Measurements from ENCODE around the gene COL4A2.
A peak's percentile ranks its signal among the peaks of the same experiment; 100 is the strongest.
"Not testable (repeated sequence)": the region's sequence is repeated elsewhere in the genome, so short reads cannot be mapped to it uniquely, and the experiment has no call there.

The COL4A2 gene

GRCh38 chr13:110523180-110523579, 216.1 kb downstream of the COL4A2 start:
- DNase-seq = no peak

GRCh38 chr13:110523838-110524540, 216.9 kb downstream of the COL4A2 start:
- DNase-seq = no peak

GRCh38 chr13:110524541-110525257, 217.6 kb downstream of the COL4A2 start:
- no peak for DNase-seq

- peak; percentile 10 for DNase-seq
Measured at GRCh38 chr13:110525328-110526319, 218.5 kb downstream of the COL4A2 start.

- no peak for DNase-seq
Measured at GRCh38 chr13:110528371-110528770, 221.3 kb downstream of the COL4A2 start.

- no peak for DNase-seq
Measured at GRCh38 chr13:110528911-110529310, 221.8 kb downstream of the COL4A2 start.

- DNase-seq = no peak
Measured at GRCh38 chr13:110529522-110530311, 222.6 kb downstream of the COL4A2 start.

GRCh38 chr13:110531100-110531499, 224.0 kb downstream of the COL4A2 start:
- DNase-seq = no peak

GRCh38 chr13:110531671-110532083, 224.6 kb downstream of the COL4A2 start:
- DNase-seq = no peak

- not testable (repeated sequence) for DNase-seq
Measured at GRCh38 chr13:110532258-110532657, 225.2 kb downstream of the COL4A2 start.

GRCh38 chr13:110533771-110534670, 226.9 kb downstream of the COL4A2 start:
- DNase-seq = no peak

GRCh38 chr13:110535526-110535925, 228.4 kb downstream of the COL4A2 start:
- DNase-seq = no peak

GRCh38 chr13:110536006-110536693, 229.1 kb downstream of the COL4A2 start:
- no peak for DNase-seq

GRCh38 chr13:110538632-110539031, 231.5 kb downstream of the COL4A2 start:
- DNase-seq = no peak

GRCh38 chr13:110539894-110540293, 232.8 kb downstream of the COL4A2 start:
- DNase-seq = no peak

- DNase-seq = no peak
Measured at GRCh38 chr13:110540871-110541525, 233.9 kb downstream of the COL4A2 start.

GRCh38 chr13:110541526-110541920, 234.4 kb downstream of the COL4A2 start:
- DNase-seq = no peak

GRCh38 chr13:110542169-110542796, 235.2 kb downstream of the COL4A2 start:
- DNase-seq = no peak

GRCh38 chr13:110546378-110546777, 239.3 kb downstream of the COL4A2 start:
- no peak for DNase-seq

GRCh38 chr13:110546926-110547325, 239.8 kb downstream of the COL4A2 start:
- DNase-seq = no peak

All from activated CD4-positive, alpha-beta T cell treated with anti-CD3 and anti-CD28 coated beads for 48 hours (primary cell).